Progenitor cell of endocrine pancreas (in vitro differentiated cells): ENCODE results near the gene CD82. TPM values are rescaled to one million over a fixed set of nuclear protein-coding genes. Genes with fewer than 3 reads are reported as not detected.
A peak's percentile ranks its signal among the peaks of the same experiment; 100 is the strongest.

ENCODE experiments used
- DNase-seq: peaks from one replicate; pipeline ENCODE4 v3.0.0; 2021; ENCODE audit warnings: low spot score; ENCODE audit not compliant: unreplicated experiment
- H3K27ac Mint-ChIP-seq: 2 replicates; pipeline ENCODE4 v1.8.0; 2021; ENCODE audit warnings: mild to moderate bottlenecking, moderate library complexity, mixed read lengths
- H3K27me3 Mint-ChIP-seq: 2 replicates; pipeline ENCODE4 v1.8.0; 2021; ENCODE audit warnings: mixed read lengths
- H3K36me3 Mint-ChIP-seq: 2 replicates; pipeline ENCODE4 v1.8.0; 2022; ENCODE audit warnings: mixed read lengths; ENCODE audit not compliant: insufficient read depth
- H3K4me1 Mint-ChIP-seq: 2 replicates; pipeline ENCODE4 v1.8.0; 2021; ENCODE audit warnings: low read depth, mixed read lengths
- H3K4me3 Mint-ChIP-seq: 2 replicates; pipeline ENCODE4 v1.8.0; 2021; ENCODE audit warnings: low read depth, mild to moderate bottlenecking, moderate library complexity, mixed read lengths
- H3K9me3 Mint-ChIP-seq: 2 replicates; pipeline ENCODE4 v1.8.0; 2021; ENCODE audit warnings: low read depth, mixed read lengths
- CTCF ChIP-seq: fragments of 200-600 bp; sonication (generic); IDR thresholded peaks from one replicate; pipeline ENCODE4 v1.5.0; 2021; ENCODE audit warnings: antibody characterized with exemption, mild to moderate bottlenecking; ENCODE audit not compliant: unreplicated experiment
- total RNA-seq: library from RNA; stranded (reverse); gene quantifications from 2 replicates; pipeline ENCODE4 v1.2.1, GENCODE V29; 2021

Gene CD82
- total RNA-seq, 1 donor from 2014 or later: 9.3 TPM

- Mint-ChIP-seq H3K27me3 (peaks cover 40% of the 10 kb centered on the region), H3K9me3 (no peaks in the 10 kb centered on the region), H3K4me3 (no peak overlapping the region), H3K36me3 (no peaks in the 10 kb centered on the region), H3K4me1 (no peaks in the 10 kb centered on the region), H3K27ac (peak overlapping the region; percentile 85)
- TF ChIP-seq CTCF: no peak
- DNase-seq: no peak
Observed at GRCh38 chr11:44525473-44526252, 39.8 kb upstream of the CD82 start.

- DNase-seq: no peak
- Mint-ChIP-seq H3K27ac (no peak overlapping the region), H3K4me1 (no peaks in the 10 kb centered on the region), H3K27me3 (peaks cover 35% of the 10 kb centered on the region), H3K9me3 (no peaks in the 10 kb centered on the region), H3K36me3 (no peaks in the 10 kb centered on the region), H3K4me3 (no peak overlapping the region)
- TF ChIP-seq CTCF: no peak
Observed at GRCh38 chr11:44526438-44526837, 39.0 kb upstream of the CD82 start.

GRCh38 chr11:44527476-44527875 is 38.0 kb upstream of the CD82 start:
- H3K36me3 Mint-ChIP-seq: no peaks in the 10 kb centered on the region
- no peak for DNase-seq
- no peaks in the 10 kb centered on the region for H3K9me3 Mint-ChIP-seq
- H3K4me1 Mint-ChIP-seq: no peaks in the 10 kb centered on the region
- peaks cover 30% of the 10 kb centered on the region for H3K27me3 Mint-ChIP-seq
- H3K27ac Mint-ChIP-seq: no peak overlapping the region
- no peak overlapping the region for H3K4me3 Mint-ChIP-seq
- TF ChIP-seq CTCF: no peak

GRCh38 chr11:44528103-44528502 is 37.4 kb upstream of the CD82 start:
- H3K9me3 Mint-ChIP-seq: no peaks in the 10 kb centered on the region
- H3K36me3 Mint-ChIP-seq: no peaks in the 10 kb centered on the region
- H3K27ac Mint-ChIP-seq: no peak overlapping the region
- TF ChIP-seq CTCF: no peak
- H3K4me3 Mint-ChIP-seq: no peak overlapping the region
- no peaks in the 10 kb centered on the region for H3K4me1 Mint-ChIP-seq
- no peak for DNase-seq
- peaks cover 26% of the 10 kb centered on the region for H3K27me3 Mint-ChIP-seq

GRCh38 chr11:44528581-44528980 is 36.9 kb upstream of the CD82 start:
- H3K9me3 Mint-ChIP-seq: no peaks in the 10 kb centered on the region

More at GRCh38 chr11:44528581-44528980, 36.9 kb upstream of the CD82 start:
- Mint-ChIP-seq H3K4me1 (no peaks in the 10 kb centered on the region), H3K4me3 (no peak overlapping the region), H3K36me3 (no peaks in the 10 kb centered on the region), H3K27me3 (peaks cover 25% of the 10 kb centered on the region), H3K27ac (no peak overlapping the region)
- TF ChIP-seq CTCF: no peak
- DNase-seq: no peak
